Measurements from ENCODE around the gene NOXO1.
"Not testable (repeated sequence)": the region's sequence is repeated elsewhere in the genome, so short reads cannot be mapped to it uniquely, and the experiment has no call there.

The NOXO1 gene

DNA sequence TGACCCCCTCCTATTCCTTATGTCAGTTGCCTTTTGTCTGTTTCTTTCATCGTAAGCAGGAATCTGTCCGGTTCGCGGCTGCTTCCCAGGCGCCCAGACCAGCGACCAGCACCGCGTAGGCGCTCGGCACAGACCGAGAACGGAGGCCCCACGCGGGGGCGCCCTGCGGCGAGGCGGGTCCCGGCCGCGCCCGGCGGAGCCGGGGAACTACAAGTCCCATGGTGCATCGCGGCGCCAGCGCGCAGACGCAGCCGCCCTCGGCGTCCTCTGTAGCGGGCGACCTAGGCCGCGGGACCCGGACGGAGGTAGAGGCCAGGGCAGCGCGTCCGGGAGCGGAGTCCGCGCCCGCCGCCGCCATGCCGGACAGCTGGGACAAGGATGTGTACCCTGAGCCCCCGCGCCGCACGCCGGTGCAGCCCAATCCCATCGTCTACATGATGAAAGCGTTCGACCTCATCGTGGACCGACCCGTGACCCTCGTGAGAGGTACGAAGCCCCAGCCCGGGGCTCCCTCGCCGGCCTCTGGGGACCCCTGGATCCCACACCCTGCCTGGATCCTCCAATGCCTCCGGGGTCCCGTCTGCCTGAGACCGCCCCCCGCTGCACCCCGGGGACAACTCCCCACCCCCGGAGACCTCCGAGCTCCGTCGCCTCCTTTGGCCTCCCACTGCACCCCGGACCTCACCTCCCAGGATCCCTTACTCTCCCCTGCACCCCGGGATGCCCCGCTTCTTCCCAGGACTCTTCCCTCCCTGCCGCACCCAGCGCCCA lies 21.8 kb downstream of the NOXO1 start, which contains the start of gene NDUFB10:
NDUFB10 (plus strand) TSS at position 270 of the 771 bp plus-strand sequence; CDS start at position 357, 87 bp downstream.
- DNase-seq: peak; percentile 93

DNA sequence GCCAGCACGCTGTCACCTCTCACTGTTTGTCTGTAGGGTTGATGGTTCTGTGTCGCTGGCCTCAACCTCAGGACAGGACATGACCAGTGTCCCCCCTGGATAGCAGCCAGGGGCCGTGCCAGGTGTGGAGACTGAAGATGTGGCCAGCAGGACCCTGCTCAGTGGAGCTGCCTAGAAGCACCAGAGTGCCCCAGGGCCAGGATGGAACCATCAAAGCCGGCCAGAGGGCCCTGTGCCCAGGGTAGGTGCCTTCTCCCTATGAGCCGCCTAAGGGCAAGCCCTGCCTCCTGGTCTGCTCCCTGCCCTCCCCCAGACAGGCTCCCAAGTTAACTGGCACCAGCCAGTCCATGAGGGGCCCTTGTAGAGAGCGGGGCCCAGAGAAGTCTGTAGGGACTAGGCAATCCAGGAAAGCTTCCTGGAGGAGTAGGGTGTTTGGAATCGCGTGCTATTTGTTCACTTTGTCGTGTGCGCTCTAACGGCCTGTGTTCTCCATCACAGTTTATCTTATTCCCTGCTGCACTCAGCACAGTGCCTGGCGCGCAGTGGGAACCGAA lies 22.5 kb downstream of the NOXO1 start:
- DNase-seq: no peak

DNA sequence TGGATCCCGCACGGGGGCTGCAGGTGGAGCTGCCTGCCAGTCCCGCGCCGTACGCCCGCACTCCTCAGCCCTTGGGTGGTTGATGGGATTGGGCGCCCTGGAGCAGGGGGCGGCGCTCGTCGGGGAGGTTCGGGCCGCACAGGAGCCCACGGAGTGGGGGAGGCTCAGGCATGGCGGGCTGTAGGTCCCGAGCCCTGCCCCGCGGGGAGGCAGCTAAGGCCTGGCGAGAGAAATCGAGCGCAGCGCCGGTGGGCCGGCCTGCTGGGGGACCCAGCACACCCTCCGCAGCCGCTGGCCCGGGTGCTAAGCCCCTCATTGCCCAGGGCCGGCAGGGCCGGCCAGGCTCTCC lies 23.2 kb downstream of the NOXO1 start:
- not testable (repeated sequence) for DNase-seq

DNA sequence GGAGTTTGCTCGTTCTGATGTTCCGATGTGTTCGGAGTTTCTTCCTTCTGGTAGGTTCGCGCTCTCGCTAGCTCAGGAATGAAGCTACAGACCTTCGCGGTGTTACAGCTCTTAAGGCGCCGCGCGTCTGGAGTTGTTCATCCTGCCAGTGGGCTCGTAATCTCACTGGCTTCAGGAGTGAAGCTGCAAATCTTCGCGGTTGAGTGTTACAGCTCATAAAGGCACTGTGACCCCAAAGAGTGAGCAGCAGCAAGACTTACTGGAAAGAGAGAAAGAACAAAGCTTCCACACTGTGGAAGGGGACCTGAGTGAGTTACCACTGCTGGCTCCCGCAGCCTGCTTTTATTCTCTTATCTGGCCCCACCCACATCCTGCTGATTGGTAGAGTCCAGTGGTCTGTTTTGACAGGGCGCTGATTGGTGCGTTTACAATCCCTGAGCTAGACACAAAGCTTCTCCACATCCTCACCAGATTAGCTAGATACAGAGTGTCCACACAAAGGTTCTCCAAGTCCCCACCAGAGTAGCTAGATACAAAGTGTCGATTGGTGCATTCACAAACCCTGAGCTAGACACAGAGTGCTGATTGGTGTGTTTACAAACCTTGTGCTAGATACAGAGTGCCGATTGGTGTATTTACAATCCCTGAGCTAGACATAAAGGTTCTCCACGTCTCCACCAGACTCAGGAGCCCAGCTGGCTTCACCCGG lies 23.7 kb downstream of the NOXO1 start:
- not testable (repeated sequence) for DNase-seq

DNA sequence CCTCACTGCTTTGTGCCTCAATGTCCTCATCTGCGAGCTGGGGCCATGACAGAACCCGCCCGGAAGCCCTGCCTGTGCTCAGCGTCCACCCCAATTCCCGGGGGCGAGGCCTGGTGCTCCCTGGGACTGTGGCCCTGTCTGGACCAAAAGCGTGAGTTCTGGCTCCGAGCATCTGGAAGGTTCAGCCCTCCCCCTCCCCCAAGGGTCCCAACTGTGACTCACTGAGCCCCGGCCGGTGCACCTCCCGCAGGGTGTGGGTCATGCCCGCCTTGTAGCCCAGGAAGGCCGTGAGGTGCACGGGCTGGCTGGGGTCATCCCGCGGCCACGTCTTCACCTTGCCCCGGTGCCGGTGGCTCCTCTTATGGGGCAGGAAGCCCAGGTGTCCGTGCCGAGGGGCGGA lies 27.5 kb downstream of the NOXO1 start:
- no peak for DNase-seq

DNA sequence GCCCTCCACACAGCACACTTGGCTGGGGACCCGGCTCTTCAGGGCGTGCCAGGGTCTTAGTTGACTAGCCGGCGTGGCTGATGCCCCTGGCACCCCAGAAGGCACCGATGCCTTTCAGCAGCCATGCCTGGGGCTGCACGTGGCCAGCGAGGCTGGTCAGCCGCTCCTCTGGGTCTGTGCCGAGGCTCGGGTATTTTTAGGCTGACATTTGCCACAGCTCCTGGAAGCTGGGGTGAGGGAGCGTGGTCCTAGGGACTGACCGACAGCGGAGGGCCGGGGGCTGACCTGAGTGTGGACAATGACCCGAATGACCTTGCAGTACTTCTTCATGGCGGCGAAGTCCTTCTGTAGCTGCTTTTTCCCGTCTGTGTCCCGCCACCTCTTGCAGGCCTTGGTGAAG lies 30.7 kb downstream of the NOXO1 start:
- DNase-seq: no peak

DNA sequence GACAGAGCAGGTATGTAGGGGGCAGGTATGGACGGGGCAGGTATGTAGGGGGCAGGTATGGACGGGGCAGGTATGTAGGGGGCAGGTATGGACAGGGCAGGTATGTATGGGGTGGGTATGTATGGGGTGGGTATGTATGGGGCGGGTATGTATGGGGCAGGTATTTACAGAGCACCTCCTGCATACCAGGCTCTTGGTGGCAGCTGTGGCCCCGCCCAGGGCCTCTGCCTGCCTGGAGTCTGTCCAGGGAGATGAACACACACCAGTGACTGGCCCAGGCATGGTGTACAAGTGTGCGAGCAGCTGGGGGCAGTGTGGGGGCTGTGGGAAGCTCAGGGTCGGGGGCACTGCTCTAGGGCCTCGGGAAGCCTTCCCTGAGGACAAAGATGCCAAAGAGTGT lies 31.2 kb downstream of the NOXO1 start:
- no peak for DNase-seq

DNA sequence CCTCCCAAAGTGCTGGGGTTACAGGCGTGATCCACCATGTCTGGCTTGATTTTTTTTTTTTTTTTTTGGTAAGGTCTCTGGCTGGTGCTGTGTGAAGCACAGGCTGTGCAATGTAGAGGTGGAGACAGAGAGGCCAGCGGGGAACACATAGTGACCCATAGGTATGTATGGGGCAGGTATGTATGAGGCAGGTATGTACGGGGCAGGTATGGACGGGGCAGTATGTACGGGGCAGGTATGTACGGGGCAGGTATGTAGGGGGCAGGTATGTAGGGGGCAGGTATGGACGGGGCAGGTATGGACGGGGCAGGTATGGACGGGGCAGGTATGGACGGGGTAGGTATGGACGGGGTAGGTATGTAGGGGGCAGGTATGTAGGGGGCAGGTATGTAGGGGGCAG lies 31.8 kb downstream of the NOXO1 start:
- no peak for DNase-seq

DNA sequence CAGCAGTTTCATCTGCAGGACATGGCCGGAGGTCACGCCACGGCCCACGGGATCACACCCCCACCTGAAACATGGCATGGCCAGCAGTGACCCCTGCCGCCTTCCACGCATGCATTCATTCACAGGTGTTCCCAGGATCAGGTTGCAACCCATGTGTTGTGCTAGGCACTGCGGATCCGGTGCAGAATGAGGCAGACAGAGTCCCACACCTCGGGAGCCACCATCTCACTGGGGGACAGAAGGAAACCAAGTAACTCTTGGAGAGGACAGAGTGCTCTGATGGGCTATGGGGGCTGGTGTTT lies 33.9 kb downstream of the NOXO1 start:
- DNase-seq: no peak

DNA sequence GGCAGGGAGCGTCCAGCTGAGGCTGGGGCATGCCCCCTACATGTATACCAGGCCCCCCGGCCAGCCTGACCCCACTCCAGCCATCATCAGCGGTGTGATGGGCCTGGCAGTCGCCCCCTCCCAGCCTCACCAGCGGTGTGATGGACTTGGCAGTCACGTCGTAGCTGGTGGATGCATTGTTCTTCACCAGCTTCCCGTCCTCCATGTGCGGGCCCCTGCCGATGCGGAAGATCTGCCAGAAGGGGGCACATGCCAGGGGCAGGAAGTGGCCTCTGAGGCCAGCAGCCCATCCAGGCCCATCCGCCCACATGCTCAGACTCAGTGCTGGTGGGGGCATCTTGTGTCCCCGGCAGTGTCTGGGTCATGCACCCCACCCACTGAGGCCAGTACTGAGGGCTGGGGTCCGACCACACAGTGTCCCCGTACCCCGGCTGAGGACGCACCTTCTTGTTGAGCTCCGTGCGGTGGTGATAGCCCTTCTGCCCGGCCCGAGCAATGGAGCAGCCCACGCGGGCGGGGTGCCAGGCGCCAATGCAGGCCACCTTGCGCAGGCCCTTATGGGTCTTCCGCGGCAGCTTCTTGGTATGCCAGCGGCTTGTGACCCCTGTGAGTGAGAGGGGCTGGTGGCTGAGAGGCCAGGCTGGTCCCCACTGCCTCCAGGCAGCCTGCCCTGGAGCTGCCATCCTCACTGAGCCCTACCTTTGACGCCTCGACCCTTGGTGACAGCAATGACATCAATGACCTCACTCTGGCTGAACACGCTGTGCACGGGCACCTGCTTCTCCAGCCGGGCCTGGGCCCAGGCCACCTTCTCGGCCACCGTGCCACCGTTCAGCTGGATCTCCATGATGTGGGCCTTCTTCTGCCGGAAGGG lies 34.5 kb downstream of the NOXO1 start:
- DNase-seq: no peak

DNA sequence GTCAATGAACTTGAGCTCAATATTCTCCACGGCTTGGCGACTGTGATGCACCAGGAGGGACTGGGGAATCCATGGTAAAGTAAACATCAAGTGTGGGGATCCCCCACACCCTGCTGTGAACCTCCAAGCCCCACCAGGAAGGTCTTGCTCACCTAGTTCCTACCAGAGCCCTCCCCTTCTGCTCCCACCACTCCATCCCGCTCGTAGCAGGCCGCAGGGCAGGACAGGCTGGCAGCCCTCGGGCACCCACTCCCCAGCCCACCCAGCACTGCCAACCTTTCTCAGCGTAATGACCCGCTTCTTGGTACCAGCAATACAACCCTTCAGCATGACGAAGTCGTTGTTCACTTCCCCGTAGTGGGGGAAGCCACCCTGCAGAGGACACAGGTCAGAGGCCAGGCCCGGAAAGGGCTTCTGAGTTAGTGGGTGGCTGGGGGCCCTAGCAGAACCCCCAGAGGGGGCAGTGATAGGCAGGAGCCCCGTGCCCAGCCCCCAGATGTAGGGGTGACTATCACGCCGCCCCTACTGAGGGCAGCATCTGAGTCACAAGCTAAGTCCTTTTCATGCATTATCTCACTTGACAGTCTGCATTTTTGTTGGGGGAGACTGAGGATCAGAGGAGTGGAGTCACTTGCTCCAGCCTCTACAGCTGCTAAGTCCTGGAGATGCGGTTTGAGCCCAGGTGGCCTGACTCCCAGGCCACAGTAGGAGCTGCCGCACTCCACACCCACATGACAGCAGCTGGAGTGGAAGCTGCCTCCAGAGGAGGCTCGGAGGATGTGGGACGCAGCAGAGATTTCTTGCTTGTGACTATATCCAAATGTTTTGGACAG lies 35.5 kb downstream of the NOXO1 start:
- DNase-seq: no peak

DNA sequence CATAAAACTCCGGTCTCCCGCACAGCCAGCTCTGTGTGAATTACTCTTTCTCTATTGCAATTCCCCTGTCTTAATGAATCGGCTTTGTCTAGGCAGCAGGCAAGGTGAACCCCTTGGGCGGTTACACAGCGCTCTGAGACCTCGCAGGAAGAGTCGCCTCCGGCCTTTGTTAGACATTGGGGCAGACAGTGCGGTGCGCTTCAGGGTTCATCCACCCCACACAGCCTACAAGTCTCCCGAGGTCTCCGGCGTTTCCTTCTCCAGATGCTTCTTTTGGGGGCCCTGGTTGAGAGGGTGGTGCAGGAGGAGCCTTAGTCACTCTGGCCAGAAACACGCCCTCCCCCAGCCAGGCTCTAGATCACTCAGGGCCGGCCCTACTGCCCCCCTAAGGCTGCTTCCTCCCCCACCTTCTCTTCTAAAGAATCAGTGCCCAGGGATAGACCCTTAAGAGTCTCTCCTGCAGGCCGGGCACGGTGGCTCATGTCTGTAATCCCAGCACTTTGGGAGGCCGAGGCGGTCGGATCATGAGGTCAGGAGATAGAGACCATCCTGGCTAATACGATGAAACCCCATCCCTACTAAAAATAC lies 36.6 kb downstream of the NOXO1 start:
- DNase-seq: no peak

DNA sequence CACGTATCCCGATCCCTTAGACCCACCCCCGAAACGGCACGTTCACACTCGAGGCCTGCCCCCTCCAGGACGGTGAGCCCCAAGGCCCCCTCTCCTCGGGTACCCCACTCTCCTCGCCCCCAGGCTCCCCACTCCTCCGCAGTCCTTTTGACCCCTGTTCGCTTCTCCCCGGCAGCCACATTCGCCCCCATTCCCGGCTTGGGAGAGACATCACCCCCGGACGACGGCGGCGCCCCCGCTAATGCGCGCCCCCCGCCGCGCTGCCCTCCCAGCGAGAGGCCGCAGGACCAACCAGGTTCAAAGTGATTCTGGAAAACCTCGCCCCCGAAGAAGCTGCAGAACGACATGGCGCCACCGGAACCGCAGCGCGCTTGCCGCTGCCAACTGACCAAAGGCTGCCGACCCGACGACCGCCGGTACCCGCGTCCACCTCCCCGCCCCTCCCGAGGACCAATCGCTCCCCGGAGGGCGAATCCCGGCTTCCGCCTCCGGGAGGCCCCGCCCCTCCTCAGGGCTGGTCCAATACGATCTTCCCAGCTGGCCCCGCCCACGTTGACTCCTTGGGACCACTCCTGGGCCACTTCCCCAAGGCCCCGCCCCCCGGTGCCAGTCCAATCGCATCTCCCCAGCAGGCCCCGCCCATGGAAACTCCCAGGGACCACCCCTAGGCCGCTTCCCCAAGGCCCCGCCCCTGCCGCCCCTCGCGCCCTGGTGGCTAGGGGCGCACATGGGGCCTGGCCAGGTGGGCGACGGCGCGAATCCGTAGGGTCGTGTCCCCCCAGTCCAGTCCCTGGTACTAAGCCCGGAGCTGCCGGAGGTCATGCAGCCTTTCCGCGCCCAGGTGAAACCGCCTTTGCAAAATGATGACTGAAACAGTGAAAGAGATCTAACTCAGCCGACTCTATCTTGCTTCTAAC lies 38.2 kb downstream of the NOXO1 start, which contains the start of gene MSRB1:
MSRB1 (minus strand) TSS at position 390 of the 917 bp plus-strand sequence; CDS start at position 347, 43 bp downstream.
- peak; percentile 98 for DNase-seq

DNA sequence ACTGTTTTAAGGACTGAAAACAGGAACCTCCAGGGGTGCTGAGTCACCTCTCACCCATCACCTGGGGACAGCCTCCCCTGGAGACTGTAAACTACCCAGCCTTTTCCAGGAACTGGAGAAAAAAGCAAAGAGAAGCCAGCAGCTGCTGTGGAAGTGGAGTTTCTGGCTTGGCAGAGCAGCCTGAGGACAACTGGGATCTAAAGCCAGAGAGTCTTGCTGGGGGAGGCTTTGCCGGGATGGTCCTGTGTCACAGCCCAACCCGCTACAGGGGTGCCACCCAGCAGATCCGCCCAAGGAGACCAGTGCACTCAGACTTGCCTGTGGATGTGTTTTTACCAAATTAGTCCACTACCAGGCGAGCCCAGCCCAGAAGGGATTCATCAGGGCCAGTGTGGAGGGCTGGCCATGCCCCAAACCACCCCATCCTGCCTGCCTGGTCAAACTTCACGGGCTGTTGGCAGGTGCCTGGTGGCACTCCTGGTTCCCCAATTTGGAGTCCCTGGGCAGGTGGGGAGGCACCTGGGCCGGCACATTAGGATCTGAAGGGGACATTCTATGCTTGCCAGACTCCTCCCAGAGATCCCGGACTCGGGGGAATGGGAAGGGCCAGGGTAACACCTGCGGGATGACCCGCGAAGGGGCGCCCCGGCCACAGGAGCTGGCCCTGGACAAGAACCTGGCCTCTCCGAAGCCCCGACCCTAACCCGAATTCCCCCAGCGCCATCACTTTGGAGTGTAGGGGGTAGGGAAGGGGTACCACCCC lies 39.0 kb downstream of the NOXO1 start:
- no peak for DNase-seq

DNA sequence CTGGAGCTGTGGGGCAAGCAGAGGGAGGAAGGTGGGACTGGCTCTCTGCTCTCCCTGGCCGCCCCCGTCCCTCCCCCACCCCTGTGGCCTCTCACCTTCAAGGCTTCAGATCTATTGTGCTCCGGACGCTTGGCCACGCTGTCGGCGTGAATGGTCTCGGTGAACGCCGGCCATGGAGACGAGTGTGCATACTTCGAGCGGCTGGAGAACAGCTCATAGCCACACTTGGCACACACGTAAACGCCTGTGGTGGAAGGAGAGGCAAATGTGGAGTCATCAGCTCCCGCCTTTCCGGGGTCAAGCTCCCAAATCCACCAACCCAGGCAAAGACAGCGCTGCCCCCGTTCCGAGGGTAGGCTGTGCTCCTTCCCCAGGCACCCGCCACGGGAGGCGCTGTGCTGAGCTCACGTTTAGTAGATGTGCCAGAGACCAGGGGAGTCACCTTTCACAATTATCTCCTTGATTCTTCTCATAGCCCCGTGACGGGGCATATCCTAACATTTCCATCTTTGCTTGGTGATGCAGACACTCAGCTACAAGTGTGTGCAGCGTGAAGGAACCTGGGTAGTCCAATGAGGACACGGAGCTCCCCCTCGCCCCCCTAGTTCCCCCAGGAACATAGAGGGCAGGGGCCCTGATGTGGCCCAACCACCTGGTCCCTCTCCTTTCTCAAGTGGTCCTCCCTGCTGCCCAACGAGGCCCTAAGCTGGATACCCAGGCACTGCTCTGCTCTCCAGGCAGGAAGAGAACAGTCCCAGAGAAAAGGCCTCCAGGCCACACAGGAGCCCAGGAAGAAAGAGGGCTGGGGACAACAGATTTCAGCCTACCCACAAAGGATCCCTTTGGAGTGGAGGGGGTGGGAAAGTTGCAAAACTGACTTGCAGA lies 39.9 kb downstream of the NOXO1 start:
- no peak for DNase-seq

DNA sequence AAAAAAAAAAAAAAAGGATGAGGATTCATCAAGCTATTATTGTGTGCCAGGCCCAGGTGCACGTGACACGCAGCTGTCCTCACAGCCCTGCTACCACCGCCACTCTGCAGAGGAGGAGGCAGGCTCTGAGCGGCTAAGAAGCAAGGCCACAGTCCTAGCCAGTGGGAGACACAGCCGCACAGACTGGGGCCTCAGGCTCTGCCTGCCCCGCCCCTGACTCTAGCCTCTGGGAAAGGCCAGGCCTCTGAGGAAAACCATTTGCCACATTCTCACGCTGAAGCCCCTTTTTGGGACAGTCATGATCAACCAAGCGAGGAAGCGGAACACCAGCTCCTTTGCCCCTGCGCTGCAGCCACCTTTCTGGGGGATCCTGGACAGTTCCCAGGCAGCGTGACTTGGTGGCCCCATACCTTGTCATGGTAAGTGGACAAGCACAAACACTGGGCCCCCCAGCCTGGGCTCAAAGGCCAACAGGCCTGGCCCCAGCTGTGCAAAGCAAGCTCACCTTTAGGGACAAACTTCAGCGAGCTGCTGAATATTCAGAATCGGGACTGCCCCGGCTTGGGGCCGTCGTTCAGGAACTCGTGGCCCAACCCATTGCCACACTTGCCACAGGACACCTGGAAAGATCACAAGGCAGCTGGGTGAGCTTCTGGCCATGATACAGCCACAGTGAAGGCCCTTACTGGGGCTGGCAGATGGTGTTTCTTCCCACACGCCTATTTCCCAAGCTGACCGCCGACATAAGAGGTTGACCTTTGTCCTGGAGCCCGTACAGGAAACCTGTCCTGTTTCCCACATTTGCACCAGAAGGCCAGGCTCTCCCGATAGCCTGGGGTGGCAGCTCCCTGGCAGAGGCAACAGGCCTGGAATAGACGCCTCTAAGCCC lies 40.8 kb downstream of the NOXO1 start:
- DNase-seq: no peak

DNA sequence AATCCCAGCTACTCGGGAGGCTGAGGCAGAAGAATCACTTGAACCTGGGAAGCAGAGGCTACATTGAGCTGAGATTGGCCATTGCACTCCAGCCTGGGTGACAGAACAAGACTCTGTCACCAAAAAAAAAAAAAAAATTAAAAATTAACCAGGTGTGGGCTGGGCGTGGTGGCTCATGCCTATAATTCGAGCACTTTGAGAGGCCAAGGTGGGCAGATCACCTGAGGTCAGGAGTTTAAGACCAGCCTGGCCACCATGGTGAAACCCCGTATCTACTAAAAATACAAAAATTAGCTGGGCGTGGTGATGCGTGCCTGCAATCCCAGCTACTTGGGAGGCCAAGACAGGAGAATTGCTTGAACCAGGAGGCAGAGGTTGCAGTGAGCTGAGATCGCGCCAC lies 41.4 kb downstream of the NOXO1 start:
- DNase-seq: not testable (repeated sequence)

DNA sequence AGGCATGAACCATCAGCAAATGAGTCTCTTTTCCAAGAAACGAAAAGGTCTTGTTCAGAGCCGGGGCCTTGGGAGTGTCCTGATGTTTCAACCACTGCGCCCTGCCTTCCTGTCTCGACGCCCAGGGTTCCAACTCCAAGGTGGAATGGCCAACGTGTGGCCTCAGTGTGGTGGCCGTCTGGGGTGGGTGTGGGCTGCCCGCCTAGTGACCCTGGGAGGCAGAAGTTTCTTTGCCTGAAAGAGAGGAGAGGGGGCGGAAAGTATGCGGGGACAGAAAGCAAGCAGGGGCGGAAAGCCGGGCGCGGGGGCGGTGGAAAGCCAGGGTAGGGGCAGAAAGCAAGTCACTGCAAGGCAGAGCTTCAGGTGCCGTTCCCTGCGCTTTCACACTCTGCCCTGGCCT lies 42.4 kb downstream of the NOXO1 start:
- DNase-seq: no peak

All from CD4-positive, alpha-beta T cell treated with Interleukin-12 subunit alpha and Interleukin-12 subunit beta, for 1 hour (primary cell).